Activated T-cell treated with anti-CD3 and anti-CD28 coated beads, Interleukin-2, amount 50 U/mL, for 4 hours (primary cell): ENCODE results near the gene FBXL22. TPM values are rescaled to one million over a fixed set of nuclear protein-coding genes. Genes with fewer than 3 reads are reported as not detected.

Experiments
- ATAC-seq, 2 donors: fragments of 200-7000 bp; cut with Tn5 transposase; one replicate each; pipeline ENCODE4 v1.10.0; 2021
- DNase-seq: peaks from one replicate; pipeline ENCODE4 v3.0.0-alpha.2; 2020
- H3K27me3 Mint-ChIP-seq: one replicate; pipeline ENCODE4 v1.8.0; 2021; ENCODE audit warnings: low read depth, mixed read lengths
- H3K36me3 Mint-ChIP-seq: one replicate; pipeline ENCODE4 v1.8.0; 2022; ENCODE audit warnings: mixed read lengths; ENCODE audit not compliant: insufficient read depth
- H3K4me1 Mint-ChIP-seq: one replicate; pipeline ENCODE4 v1.8.0; 2021; ENCODE audit warnings: low read depth, mixed read lengths
- H3K4me3 Mint-ChIP-seq: one replicate; pipeline ENCODE4 v1.8.0; 2021; ENCODE audit warnings: mild to moderate bottlenecking, moderate library complexity, mixed read lengths
- H3K9me3 Mint-ChIP-seq: one replicate; pipeline ENCODE4 v1.8.0; 2021; ENCODE audit warnings: mixed read lengths
- total RNA-seq, 3 donors: library from RNA; stranded (reverse); gene quantifications; one replicate each; pipeline ENCODE4 v1.2.1, GENCODE V29; 2021

FBXL22 gene
- total RNA-seq, 3 donors from 2014 or later, result 0.79 to 1.2 (median 0.87) TPM

DNA sequence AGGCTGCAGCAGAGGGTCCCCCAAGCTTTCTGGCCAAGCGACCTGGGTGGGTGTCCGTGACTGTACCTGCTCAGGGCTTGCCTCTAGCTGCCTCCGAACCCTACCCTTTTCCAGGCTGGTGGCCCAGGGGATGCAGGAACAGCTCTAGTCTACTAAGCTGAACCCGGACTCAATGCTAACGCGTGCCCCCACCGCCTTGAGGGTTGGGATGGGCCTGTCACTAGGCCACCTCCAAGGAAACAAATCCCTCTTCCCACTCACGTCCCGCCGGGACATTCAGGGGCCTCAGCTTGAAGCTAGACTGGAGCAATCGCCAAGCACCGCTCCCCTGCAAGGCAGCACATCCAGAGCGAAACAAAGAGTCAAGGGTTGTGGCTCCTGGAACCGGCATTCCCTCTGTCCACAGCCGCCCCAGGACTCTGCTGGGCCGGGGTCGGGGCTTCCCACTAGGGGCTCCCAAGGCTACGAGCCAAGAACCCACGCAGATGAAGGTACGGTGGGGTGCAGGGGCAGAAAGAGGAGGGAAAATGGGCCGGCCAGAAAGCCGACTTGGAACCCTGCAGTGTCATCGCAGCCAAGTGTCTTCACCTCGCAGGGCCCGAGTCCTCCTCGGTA lies 2.9 kb downstream of the FBXL22 start:
- Mint-ChIP-seq H3K9me3 (no peaks in the 10 kb centered on the region), H3K27me3 (no peaks in the 10 kb centered on the region), H3K36me3 (no peaks in the 10 kb centered on the region), H3K4me3 (peak overlapping the region; percentile 87), H3K4me1 (peaks cover 58% of the 10 kb centered on the region)
- ATAC-seq, result peak; percentile 5 to 11
- DNase-seq, result no peak

GRCh38 chr15:63600616-63601025 lies 3.4 kb downstream of the FBXL22 start:
- Mint-ChIP-seq H3K27me3 (no peaks in the 10 kb centered on the region), H3K36me3 (no peaks in the 10 kb centered on the region), H3K4me3 (peak overlapping the region; percentile 90), H3K4me1 (peaks cover 58% of the 10 kb centered on the region), H3K9me3 (no peaks in the 10 kb centered on the region)
- DNase-seq (peak; percentile 88), ATAC-seq (peak; percentile 83 to 85)

- H3K9me3 Mint-ChIP-seq, result no peaks in the 10 kb centered on the region
- peak; percentile 34 for DNase-seq
- peak overlapping the region; percentile 90 for H3K4me3 Mint-ChIP-seq
- H3K27me3 Mint-ChIP-seq, result no peaks in the 10 kb centered on the region
- no peaks in the 10 kb centered on the region for H3K36me3 Mint-ChIP-seq
- peaks cover 58% of the 10 kb centered on the region for H3K4me1 Mint-ChIP-seq
- peak; percentile 13 to 14 for ATAC-seq
Observed at GRCh38 chr15:63601026-63601703, 4.0 kb downstream of the FBXL22 start.

- no peaks in the 10 kb centered on the region for H3K9me3 Mint-ChIP-seq
- no peaks in the 10 kb centered on the region for H3K36me3 Mint-ChIP-seq
- peak overlapping the region; percentile 90 for H3K4me3 Mint-ChIP-seq
- no peaks in the 10 kb centered on the region for H3K27me3 Mint-ChIP-seq
- H3K4me1 Mint-ChIP-seq, result peaks cover 57% of the 10 kb centered on the region
- no peak for ATAC-seq
- DNase-seq, result no peak
Observed at GRCh38 chr15:63601704-63602185, 4.6 kb downstream of the FBXL22 start.

DNA sequence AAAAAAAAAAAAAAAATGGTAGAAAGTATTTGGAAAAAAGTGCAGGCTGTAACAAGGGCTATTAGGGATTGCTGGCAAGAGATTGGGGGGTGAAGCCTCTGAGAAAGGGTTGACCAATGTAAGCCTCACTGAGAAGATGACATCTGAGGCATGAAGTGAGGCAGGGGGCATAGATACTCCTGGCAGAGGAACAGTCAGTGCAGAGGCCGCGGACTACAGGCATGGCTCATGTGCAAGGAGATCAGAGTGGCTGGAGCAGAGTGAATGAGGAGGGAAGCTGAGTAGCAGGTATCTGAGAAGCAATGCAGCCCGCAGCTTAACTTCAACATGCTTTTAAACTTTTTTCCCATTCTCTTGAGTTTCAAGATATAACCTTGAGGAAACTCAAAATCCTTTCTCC lies 5.4 kb downstream of the FBXL22 start:
- Mint-ChIP-seq H3K36me3 (no peaks in the 10 kb centered on the region), H3K9me3 (no peaks in the 10 kb centered on the region), H3K4me3 (peak overlapping the region; percentile 55), H3K27me3 (no peaks in the 10 kb centered on the region), H3K4me1 (peaks cover 57% of the 10 kb centered on the region)
- ATAC-seq (no peak), DNase-seq (no peak)

GRCh38 chr15:63603516-63603915 lies 6.3 kb downstream of the FBXL22 start:
- Mint-ChIP-seq H3K27me3 (no peaks in the 10 kb centered on the region), H3K4me3 (no peak overlapping the region), H3K9me3 (no peaks in the 10 kb centered on the region), H3K36me3 (peaks cover 5% of the 10 kb centered on the region), H3K4me1 (peaks cover 54% of the 10 kb centered on the region)
- DNase-seq, result no peak
- ATAC-seq, result no peak

DNA sequence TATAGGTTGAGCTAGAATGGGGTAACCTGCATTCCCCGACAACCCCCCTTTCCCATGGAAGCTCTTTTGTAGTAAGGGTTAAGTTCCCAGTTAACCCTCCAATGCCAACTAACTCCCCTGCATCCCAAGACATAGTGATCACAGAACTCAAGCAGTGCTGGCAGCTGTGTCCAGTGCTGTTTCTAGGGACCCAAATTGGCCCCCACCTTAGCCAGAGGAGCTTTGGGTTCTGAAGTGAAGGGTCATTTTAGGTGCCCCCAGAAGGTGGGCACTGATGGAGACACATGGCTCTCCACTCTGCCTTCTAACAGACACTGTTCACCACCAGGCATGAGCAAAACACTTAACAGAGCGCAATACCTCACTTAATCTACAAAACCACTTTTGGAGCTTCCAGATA lies 7.1 kb downstream of the FBXL22 start:
- no peak for ATAC-seq
- peaks cover 50% of the 10 kb centered on the region for H3K4me1 Mint-ChIP-seq
- H3K4me3 Mint-ChIP-seq, result no peak overlapping the region
- peaks cover 9% of the 10 kb centered on the region for H3K36me3 Mint-ChIP-seq
- no peak for DNase-seq
- H3K9me3 Mint-ChIP-seq, result no peaks in the 10 kb centered on the region
- no peaks in the 10 kb centered on the region for H3K27me3 Mint-ChIP-seq

DNA sequence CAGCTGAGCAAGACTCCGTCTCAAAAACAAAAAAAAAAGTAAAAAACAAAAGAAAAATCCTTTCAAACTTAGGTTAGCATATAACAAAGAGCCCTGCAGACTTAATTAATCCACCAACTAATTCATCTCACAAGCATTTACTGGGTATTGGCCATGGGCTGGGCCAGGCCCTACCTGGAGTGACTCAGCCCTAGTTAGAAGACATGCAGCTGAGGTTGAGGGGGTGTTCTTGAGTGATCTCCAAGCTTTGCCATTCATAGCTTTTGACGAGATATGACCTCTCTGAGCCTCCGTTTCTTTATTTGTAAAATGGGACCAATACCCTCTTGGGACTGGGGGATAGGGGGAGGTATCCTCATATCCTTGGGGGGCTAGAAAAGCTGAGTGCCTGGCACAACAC lies 7.8 kb downstream of the FBXL22 start:
- Mint-ChIP-seq H3K4me3 (peak overlapping the region; percentile 13), H3K27me3 (no peaks in the 10 kb centered on the region), H3K4me1 (peaks cover 46% of the 10 kb centered on the region), H3K36me3 (peaks cover 9% of the 10 kb centered on the region), H3K9me3 (no peaks in the 10 kb centered on the region)
- DNase-seq, result no peak
- ATAC-seq, result no peak

DNA sequence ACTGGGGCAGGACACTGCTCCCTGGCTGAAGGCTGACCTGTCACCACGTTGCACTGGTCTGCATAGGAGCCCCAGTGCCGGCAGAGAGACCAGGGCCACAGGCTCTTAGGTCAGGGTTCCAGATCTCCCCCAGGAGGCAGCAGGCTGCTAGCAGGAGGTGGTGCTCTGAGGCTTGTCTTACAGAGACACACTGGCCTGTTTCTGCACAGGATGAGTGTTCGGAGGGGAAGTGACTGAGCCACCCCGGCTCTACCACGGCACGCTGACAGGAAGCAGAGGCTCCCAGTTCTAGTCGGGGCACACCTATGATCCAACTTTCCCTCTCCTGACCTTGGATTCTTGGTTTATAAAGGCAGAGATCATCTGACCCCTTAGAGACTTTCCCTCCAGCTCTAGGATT lies 8.6 kb downstream of the FBXL22 start:
- peak; percentile 61 to 67 for ATAC-seq
- H3K4me3 Mint-ChIP-seq, result peak overlapping the region; percentile 24
- DNase-seq, result peak; percentile 46
- peaks cover 54% of the 10 kb centered on the region for H3K4me1 Mint-ChIP-seq
- H3K27me3 Mint-ChIP-seq, result no peaks in the 10 kb centered on the region
- peaks cover 11% of the 10 kb centered on the region for H3K36me3 Mint-ChIP-seq
- no peaks in the 10 kb centered on the region for H3K9me3 Mint-ChIP-seq

DNA sequence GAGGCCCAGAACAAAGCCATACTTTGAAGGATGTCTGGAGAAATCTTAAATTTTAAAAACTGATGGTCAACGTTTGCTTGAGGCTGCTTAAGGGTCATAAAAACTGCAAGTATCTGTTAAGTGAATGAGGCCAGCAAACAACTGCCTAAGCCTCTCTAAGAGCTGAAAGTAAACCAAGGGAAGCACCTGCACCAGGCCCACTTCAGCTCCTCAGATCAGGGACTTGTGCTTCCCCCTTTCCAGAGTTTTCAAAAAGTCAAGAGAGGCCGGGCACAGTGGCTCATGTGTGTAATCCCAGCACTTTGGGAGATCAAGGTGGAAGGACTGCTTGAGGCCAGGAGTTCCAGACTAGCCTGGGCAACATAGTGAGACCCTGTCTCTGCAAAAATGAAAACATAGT lies 9.1 kb downstream of the FBXL22 start:
- Mint-ChIP-seq H3K27me3 (no peaks in the 10 kb centered on the region), H3K9me3 (no peaks in the 10 kb centered on the region), H3K4me3 (no peak overlapping the region), H3K4me1 (peaks cover 59% of the 10 kb centered on the region), H3K36me3 (peaks cover 16% of the 10 kb centered on the region)
- no peak for ATAC-seq
- no peak for DNase-seq

GRCh38 chr15:63608989-63609388 lies 11.8 kb downstream of the FBXL22 start:
- Mint-ChIP-seq H3K9me3 (no peaks in the 10 kb centered on the region), H3K36me3 (peaks cover 28% of the 10 kb centered on the region), H3K27me3 (no peaks in the 10 kb centered on the region)

DNA sequence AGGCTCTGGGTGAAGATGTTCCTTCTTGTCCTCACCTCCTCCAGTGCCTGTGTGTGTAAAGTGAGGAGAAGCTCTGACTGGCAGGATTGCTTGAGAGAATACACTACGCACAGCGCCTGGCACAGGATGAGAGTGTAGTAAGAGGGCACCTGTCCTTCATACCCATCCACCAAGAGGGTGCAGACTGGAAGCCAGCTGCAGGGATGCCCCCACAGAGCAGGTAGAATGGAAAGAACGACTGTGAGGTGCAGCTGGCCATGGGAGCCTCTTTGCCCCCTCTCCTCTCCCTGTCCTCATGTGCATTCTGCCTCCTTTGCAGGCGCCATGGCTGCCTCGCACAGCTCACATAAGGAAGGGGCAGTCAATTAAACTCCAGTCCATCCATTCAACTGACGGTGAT lies 12.3 kb downstream of the FBXL22 start:
- H3K36me3 Mint-ChIP-seq, result peaks cover 28% of the 10 kb centered on the region
- DNase-seq (no peak), ATAC-seq (no peak)
- H3K4me3 Mint-ChIP-seq, result no peak overlapping the region
- no peaks in the 10 kb centered on the region for H3K27me3 Mint-ChIP-seq
- H3K4me1 Mint-ChIP-seq, result peaks cover 41% of the 10 kb centered on the region
- H3K9me3 Mint-ChIP-seq, result no peaks in the 10 kb centered on the region

More at GRCh38 chr15:63608989-63609388, 11.8 kb downstream of the FBXL22 start:
- DNase-seq (no peak), ATAC-seq (no peak)
- no peak overlapping the region for H3K4me3 Mint-ChIP-seq
- H3K4me1 Mint-ChIP-seq, result peaks cover 43% of the 10 kb centered on the region

DNA sequence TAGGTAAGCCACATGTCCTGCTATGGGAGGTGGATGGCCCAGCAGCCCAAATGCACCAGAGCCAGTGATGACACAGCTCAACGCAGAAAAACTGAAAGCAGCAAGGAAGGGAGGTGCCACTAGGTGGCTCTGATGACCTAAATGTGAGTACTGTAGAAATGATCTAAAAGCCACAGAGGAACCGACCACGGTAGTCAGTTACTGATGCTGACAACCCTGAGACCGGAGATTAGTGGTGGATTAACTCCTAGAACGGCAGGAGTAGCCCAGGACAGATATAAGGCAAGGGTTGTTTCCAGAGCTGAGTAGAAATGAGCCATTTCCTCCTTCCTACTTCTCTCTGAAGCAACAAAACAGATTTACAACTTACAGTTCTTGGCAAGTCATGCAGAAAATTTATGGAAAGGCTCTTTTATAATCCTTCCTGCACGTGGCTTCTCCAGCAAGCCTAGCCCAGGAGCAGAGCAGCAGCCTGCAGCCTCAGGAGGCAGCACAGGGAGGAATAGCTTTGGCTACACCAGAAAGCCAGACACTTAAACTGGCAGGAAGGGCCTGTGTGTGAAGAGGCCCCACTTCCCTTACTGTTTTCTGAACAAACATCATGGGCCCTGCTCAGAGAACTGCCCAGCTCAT lies 13.1 kb downstream of the FBXL22 start:
- no peaks in the 10 kb centered on the region for H3K27me3 Mint-ChIP-seq
- DNase-seq (peak; percentile 62), ATAC-seq (peak; percentile 81 to 89)
- H3K36me3 Mint-ChIP-seq, result peaks cover 33% of the 10 kb centered on the region
- peaks cover 33% of the 10 kb centered on the region for H3K4me1 Mint-ChIP-seq
- H3K4me3 Mint-ChIP-seq, result no peak overlapping the region
- H3K9me3 Mint-ChIP-seq, result no peaks in the 10 kb centered on the region

DNA sequence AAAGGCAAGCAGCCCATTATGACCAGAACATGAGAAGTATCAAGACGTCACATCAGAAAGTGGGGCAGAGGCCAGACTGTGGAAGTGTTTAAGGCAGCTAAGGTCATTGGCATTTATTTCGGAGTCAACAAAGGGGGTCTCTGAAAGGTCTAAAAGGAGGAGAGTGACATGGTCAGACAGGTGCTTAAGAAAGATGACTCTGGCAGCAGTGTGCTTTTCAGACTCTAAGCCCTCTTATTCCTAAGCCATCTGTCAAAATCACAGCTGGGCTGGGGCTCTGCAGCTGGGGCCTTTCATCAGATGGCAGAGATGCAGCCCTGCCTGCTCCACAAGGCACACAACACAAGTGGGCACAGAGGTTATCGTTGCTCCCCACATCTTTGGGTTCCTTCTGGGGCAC lies 14.0 kb downstream of the FBXL22 start:
- H3K4me1 Mint-ChIP-seq, result peaks cover 24% of the 10 kb centered on the region
- peaks cover 40% of the 10 kb centered on the region for H3K36me3 Mint-ChIP-seq
- ATAC-seq, result no peak
- H3K9me3 Mint-ChIP-seq, result no peaks in the 10 kb centered on the region
- no peak overlapping the region for H3K4me3 Mint-ChIP-seq
- H3K27me3 Mint-ChIP-seq, result no peaks in the 10 kb centered on the region
- DNase-seq, result no peak

DNA sequence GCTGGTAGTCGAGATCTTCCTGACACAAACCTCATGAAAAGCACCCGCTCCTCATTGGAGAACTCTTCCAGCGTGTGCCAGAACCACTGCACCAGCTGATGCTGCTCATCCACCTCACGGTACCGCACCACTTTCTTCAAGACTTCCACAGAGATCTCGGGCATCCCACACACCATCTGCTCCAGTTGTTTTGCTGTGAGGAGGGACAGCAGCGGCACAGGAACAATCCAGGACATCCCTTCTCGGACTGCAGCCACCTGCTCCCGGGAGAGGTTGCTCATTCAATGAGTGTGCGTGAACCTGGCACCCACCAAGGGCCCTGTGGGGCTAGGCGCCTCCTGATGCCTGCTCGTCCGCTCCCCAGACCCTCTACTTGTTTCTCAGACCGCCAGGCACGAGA lies 15.1 kb downstream of the FBXL22 start:
- no peaks in the 10 kb centered on the region for H3K9me3 Mint-ChIP-seq
- H3K36me3 Mint-ChIP-seq, result peaks cover 45% of the 10 kb centered on the region
- ATAC-seq (no peak), DNase-seq (no peak)
- peaks cover 18% of the 10 kb centered on the region for H3K4me1 Mint-ChIP-seq
- H3K27me3 Mint-ChIP-seq, result no peaks in the 10 kb centered on the region
- H3K4me3 Mint-ChIP-seq, result no peak overlapping the region
